RPMI7951 (cell line): ENCODE data around the gene TBC1D7. TPM values are rescaled to one million over a fixed set of nuclear protein-coding genes. Genes with fewer than 3 reads are reported as not detected.

Experiments used
- DNase-seq: peaks from one replicate; pipeline ENCODE4 v3.0.0-alpha.2; 2012; ENCODE audit warnings: low read depth
- total RNA-seq: library from RNA; depleted of rRNA; stranded (reverse); fragments of >200 nt; shearing (Covaris generic); gene quantifications from 2 replicates; pipeline ENCODE4 v1.2.3, GENCODE V29; 2014; rRNA removed

The TBC1D7 gene
- total RNA-seq = 41.9 and 43.9 TPM in 2 replicates

DNA sequence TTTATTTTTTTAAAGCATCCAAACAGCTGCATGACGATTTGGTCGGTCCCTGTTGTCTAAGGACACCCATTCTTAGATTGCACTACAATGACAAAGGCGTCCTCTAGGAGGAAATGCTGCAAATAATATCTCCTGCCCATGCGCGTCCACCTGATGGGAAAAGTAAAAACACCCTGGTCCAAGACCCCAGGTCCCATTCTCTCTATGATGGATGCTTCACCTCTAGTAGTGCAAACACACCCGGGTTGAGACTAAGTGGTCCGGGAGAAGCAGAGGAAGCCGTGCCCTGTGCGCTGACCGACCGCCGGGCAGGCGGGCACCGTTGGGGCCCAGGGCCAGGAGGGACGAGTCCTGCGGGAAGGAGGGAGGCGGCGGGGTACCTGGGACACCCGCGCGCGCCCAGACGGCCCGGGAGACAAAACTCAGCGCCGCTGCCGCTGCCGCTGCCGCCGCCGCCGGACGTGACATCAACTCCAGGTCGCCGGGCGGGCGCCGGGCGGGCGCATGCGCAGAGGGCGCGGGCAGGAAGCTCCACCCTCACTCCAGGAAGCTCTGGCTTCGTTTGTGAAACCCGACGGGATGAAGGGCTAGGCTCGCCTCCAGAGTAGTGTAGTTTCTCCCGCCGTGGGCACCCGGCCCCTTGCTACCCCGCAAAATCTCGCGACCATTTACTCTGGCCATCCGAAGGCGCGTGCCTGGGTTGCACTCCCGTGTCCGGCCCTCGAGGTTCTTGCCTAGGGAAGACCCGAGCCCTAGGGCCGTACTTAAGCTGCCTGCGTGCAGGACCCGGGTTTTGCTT is at the start of gene TBC1D7:
Gene TBC1D7, minus strand, starts transcription at position 462 of the 799 bp plus-strand sequence. CDS start 1,639 bp downstream, outside the sequence.
- peak; percentile 89 for DNase-seq

DNA sequence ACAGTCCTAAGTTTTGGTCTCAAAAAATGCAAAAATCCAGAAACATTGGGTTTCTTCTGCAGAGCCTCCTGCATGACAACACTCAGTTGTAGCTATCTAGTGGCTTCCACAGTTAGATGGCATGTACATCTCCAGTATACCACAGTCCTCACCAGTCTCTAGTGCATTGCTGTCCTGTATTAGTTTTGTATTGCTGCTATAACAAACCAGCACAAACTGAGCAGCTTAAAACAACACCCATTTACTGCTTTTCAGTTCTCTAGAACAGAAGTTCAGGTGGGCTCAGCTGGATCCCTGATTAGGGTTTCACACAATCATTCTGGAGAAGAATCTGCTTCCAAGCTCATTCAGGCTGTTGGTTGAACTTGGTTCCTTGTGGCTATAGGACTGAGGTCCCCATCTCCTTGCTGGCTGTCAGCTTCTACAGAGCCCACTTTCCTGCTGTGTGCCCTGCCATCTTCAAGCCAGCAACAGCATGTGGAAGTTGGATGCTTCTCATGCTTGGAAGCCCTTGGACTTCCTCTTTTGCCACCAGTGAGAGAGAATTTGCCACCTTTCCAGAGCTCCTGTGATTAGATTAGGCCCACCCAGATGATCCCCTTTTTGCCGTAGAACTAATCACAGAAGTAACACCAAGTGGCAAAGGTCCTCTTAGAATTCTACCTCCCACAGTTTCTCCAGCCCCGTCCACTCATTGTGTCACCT is 48.9 kb upstream of the TBC1D7 start:
- DNase-seq = no peak

DNA sequence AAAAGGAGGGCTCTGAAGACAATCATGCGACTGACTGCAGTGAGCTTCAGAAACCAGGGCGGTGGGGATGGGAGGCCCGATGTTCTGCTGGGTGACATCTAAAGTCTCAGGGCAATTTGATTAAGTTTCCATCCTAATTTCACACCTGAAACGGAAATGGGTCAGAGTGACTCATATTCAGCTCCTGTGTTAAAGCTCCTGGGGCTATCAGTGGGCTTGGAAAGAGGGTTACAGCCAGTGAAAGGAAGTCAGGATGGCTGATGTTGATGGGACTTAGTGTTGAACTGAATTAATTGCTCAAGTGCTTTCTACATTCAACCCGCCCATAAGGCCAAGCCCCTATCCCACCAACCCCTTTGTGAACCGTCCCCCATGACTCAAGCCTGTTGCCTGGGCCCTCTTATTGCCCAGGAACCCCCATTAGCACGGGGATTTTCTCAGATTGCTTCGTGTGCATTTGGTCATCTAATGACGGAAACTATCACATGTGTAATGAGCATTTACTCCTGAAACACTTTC is 47.1 kb upstream of the TBC1D7 start:
- peak; percentile 47 for DNase-seq

DNA sequence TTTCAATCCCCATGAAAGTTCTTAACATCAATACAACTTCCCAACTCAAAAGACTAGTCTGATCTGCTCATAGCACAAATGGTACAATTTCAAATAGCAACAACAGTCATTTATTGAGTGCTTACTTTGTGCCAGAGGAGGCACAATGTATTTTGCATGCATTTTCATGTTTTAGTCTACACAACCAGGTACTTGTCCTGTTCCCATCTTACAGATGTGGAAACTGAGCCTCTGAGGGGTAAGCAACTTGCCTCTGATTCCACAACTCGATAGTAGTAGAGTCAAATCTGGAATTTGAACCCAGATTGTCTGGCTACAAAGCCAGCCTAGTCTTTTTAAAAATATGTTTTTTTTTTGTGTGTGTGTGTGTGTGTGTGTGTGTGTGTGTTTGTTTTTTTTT is 45.6 kb upstream of the TBC1D7 start:
- no peak for DNase-seq

DNA sequence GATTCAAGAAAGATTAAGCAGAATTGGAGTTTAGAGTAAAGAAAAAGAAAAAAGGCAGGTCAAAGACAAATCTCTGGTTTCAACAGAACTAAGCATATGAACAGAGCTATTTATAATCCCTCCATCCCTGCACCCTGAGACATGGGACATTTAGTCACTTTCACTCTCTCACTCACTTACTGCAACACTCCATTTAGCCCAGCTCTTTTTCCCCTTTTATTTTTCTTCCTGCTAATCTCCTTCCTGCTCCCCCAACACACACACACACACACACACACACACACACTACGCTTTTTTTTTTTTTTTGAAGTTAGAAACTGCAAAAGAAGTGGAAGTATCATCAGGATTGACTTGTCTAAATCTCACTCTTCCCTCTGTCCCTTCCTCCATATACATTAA is 45.1 kb upstream of the TBC1D7 start:
- DNase-seq = peak; percentile 38

DNA sequence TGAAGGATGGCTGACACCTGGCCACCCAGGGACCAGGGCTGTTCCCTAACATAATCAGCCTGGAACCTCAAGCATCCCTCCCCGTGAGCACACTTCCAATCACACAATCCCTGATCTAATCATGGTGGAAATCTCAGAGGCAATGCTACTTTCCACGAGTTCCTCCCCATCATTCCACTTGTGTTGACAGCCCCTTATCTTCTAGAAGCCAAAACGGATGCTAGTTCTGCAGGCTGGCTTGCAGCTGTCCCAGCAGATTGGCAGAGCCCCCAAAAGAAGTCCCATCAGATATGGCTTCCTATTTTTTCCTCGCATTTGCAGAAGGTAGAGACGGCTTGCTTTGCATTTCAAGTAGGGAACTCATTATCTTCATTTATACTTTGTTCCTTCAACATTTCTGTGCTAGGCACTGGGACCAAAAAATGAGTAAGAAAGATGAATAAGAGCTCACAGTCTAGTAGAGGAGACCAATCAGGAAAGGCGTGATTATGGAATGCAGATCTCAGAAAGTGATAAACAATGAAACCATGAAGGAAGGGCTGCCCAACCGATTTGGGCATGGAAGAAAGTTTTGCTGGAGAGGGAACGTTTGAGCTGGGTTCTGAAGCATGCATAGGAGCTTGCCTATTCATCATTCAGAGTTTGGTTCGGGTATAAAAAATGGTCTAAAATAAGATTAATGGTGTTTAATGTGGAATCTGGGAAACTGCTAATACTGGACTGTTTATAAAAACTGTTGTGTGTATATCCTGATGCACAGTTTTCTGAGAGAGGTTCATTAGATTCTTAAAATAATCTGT is 44.6 kb upstream of the TBC1D7 start:
- DNase-seq = peak; percentile 39

DNA sequence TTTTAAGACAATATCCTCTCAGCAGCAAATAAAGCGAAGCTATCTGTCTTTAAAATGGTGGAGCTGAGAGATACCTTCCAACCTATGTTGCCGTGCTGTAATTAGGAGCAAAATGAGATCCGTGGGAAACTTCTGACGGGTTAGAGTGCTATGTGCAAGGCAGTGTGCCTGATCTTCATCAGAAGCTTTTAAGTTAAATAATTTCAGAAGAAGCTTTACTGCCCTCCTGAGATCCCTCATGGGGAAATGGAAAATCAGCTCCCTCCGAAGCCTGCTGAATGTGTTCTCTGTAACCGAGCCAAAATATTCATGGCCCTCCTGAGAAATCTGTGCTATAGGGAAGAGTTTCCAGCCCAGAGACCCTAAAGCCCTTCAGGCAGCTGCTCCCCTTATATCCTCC is 43.7 kb upstream of the TBC1D7 start:
- no peak for DNase-seq

DNA sequence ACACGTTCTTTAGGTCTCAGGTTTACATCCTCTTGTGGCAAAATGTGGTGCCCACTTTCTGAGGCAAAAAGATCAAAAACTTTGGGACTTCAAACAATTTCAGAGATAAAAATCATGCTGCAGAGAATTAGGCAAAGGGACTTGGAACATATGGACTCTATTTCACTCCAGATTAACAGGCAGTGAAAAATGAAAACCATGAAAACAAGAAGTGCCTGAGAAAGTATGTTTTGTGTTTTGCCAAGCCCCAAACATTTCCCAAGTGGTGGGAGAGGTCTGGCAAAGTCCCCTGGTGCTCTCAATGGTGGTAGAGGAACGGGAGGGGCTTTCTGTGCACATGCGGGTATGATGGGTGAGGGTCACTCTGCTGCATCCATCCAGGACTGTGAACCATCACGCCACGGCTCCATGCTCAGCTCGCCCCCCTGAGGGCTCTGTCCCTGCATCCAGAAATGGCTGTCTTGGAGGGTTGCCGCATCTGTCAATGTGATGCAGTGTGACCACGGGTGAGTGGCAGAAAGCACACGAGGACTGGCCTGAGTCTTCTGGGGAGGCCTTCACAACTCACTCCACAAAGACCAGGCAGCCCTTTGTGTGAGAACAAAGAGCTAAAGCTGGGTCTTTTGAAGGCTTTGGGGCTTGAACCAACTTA is 43.2 kb upstream of the TBC1D7 start:
- DNase-seq = no peak

DNA sequence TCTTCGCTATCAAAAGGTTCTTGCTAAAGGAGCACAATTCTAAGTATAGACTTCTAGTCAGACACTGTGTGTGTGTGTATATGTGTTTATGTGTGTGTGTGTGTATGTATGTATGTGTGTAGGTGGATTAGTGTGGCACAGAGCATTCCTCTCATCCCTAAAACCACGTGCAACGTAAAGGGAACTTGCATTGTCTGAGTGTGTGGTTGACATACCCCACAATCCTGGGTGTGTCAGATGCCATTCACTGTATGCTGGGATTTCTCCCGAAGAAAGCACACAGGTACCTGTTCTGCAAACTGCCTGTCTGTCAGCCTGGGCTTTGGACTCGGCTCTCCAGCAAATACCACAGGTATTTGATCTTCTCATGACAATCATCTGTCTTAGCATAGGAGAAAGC is 42.3 kb upstream of the TBC1D7 start:
- no peak for DNase-seq

DNA sequence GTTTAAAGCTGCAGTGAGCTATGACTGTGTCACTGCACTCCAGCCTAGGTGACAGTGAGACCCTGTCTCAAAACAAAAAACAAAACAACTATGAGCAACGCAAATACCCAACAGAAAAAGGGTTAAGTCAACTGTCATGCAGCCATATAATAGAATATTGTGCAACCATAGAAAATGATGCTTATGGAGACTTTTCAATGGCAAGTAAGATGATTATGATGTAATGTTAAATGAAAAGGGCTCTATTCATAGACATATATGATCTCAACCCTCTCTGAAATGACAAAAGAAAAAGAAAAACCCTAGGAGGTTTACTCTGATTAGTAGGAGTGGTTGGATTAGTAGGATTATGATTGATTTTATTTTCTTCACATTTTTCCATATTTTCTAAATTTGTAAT is 41.3 kb upstream of the TBC1D7 start:
- DNase-seq = no peak

DNA sequence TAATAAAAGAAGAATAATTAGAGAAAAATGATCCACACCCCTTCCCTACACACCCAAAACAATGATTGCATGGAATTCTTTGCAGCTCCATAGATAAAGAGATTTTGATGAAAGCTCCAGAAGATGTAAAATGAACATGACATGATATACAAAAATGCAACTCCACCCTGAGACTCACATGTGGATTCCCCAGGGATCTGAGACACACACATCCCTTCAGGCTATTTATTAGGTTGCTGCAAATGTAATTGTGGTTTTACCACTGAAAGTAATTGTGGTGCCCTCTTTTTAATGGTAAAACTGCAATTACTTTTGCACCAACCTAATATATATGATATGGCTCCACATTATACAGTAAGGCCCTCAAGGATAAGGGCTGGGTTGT is 40.4 kb upstream of the TBC1D7 start:
- DNase-seq = peak; percentile 37

DNA sequence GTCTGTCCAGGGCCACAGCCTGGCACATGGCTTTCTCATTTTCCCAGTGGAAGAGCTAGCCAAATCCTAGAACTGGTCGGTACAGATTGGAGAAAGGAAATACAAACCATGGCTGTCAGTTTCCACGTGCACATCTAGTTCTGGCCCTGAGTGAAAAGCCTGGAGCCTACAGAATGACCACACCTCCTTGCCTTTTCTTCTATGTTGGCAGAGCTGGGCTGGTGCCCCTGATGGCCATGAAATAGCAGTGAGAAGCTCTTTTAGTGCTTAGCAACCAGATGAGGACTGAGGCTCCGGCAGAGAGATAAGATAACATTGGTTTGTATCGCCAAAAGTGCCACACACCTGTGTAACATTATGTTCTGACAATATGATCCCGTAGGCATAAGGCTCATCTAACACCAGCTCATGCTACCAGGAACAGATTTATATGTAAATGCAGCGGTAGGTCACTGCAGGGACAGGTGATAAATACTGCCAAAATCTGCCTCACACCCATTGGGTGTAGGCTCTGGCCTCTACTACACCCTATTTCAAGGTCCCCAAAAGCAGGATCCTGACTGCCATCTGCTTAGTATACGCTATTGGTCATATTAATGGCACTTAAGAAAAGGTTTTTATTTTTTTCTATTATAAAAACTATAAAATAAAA is 39.9 kb upstream of the TBC1D7 start:
- DNase-seq = no peak

DNA sequence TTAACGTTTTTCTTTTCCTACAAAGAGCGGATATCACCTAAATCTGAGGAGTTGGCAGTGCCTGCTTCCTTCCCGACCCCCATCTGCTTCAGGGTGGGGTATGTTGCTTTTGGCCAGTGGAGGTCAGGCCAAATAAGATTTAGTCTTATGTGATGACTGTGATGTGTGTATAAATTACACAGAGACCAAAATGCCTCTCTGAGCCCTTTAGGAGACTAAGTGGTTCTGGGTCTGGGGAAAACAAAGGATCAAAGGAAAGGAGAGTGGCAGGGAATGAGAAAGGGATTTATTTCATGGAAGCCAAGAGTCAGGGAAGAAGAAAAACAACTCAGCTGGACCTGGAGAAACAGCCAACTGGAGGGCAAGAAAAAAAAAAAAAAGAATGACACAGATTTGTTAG is 39.1 kb upstream of the TBC1D7 start:
- DNase-seq = no peak

DNA sequence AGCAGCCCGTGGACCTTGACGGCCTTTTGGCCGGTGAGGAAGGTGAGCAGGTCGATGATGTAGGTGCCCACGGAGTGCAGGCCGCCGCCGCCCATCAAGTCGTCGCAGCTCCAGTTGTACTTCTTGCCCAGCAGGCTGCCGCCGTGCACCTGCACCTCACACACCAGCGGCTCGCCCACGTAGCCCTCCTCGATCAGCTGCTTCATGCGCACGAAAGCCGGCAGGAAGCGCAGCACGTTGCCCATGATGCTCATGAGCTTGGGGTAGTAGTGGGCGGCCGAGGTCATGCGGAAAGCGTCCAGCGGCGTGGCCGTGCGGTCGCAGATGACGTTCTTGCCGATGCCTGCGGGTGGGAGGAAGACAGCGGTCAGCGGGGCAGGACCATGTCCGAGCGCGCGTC is 37.0 kb upstream of the TBC1D7 start:
- no peak for DNase-seq

DNA sequence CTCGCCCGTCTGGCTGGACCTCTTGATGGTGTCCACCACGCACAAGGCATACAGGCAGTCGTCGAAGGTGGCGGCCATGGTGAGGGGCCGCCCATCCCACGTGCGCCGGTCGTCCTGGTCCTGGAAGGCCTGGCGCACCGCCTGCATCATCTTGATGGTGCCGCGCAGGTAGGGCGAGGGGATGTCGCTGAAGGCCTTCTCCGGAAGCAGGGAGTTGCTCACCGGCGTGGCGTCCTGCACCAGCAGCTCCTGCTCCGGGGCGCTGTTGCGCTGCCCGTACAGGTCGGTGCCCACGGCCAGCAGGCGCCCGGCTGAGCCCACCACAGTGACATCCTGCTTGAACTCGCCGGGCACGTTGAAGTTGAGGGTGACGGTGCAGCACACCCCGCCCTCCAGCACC is 36.5 kb upstream of the TBC1D7 start:
- no peak for DNase-seq

DNA sequence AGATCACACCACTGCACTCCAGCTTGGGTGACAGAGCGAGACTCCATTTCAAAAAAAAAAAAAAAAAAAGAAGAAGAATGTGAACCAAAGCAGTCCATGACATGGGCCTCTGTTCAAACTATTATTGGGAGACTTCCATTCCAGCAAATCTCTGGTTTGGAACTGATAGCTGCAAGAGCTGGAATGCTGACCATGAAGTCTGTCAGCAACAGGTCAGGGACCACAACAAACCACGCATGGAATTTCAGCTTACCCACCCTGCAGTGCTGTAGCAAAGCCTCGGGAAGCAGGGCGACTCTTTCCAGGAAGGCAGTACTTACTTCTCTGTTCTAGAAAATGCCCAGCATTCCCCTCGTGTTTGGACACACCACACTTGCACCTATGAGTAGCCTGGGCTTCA is 34.1 kb upstream of the TBC1D7 start:
- no peak for DNase-seq

DNA sequence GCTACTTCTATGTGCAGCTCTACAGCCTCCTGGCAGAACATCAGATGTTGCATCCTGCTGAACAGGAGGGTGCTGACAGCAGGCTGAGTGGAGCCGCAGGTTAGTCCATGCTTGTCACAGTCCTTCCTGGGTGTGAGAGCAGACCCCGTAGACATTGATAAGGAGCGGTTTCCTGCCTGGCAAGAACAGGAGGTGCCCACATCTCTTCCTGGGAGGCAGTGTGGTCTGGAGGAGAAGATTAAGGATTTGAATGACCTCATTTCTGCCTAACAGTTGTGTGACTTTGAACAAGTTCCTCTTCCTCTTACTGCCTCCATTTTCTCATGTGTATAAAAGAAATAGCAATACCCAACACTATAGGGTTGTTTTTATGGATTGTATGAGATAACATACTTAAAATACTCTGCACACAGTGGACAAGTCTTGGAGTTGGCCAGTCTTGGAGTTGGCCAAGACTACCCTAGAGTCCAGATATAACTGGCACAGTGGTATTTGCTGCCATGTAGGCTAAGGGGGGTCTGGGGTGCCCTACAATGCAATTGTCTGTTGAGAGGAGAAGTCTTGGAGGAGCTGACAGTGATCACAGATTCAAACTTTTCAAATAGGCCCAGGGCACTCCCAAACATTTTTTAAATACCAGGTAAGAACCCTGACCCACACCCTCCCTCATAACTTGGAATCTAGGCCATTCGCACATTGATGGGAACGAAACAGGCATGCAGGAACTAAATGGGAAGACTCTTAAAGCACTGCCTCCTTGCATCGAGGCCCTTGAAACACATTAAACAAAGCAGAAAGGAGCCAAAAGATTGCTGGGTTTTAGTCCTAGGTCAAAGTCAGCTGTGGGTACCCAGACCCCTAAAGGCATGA is 32.6 kb upstream of the TBC1D7 start:
- no peak for DNase-seq

DNA sequence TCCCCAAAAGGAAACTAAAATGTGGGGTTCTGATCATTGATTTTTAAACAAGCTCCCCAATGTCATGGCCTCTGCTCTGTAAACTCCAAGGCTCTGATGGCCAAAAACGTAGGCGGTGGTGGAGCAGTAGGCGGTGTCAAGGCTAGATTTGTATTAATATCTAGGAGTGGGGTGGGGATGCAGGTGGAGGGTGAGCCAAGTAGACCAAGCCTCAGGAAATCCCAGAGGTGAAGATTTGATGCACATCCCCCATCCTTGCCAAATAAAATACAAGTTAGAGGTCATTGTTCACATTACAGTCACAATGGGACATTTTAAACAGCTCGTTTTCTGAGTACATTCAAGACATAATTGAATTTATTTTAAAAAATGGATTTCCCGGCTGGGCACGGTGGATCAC is 30.9 kb upstream of the TBC1D7 start:
- no peak for DNase-seq

DNA sequence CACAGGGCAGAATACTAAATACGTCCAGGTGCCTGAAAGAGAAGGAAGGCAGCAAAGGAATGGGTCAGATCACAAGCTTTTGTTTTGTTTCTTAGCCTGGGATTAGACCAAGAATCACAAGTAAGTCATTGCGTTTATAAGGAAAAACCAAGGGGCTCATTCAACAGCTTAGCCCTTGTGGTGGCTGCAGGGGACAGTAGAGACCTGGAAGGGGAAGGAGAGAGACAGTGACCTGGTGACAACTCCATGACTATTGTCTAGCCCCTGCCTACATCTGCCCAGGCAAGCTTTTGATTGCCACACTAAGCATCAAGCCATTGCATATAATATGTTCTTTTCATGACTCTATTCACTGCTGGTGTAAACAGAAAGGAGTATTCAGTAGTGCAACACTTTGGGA is 30.2 kb upstream of the TBC1D7 start:
- DNase-seq = no peak

DNA sequence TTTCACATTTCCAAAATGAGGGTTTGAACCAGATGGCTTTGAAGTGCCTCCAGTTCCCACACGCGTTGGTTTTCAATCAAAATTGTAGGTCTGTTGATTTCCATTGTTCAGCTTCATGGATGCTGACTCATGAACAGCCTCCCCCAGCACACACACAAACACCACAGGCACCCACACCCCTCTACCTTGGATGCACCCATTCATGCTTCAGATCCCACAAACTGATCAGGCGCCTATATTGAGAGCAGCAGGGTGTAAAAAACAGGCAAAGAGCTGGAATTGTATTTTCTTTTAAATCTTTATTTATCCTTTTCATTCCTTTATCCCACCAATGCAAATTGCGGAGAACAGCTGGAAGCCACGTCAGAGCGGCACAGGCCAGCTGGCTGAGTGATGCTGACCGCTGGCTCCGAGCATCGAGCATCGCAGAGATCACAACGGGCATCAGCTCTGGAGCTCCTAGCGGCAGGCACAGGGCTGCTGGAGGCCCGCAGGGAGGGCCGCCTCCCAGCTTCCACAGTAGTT is 29.3 kb upstream of the TBC1D7 start:
- DNase-seq = peak; percentile 34
